Measurements from ENCODE around the gene FSTL3. TPM values are rescaled to one million over a fixed set of nuclear protein-coding genes. Genes with fewer than 3 reads are reported as not detected.
"Not testable (repeated sequence)": the region's sequence is repeated elsewhere in the genome, so short reads cannot be mapped to it uniquely, and the experiment has no call there.

Gene FSTL3
- polyA plus RNA-seq (2013, experiment 1 of 2), result 2.3 TPM
- 2.6 TPM for polyA plus RNA-seq (2013, experiment 2 of 2)

DNA sequence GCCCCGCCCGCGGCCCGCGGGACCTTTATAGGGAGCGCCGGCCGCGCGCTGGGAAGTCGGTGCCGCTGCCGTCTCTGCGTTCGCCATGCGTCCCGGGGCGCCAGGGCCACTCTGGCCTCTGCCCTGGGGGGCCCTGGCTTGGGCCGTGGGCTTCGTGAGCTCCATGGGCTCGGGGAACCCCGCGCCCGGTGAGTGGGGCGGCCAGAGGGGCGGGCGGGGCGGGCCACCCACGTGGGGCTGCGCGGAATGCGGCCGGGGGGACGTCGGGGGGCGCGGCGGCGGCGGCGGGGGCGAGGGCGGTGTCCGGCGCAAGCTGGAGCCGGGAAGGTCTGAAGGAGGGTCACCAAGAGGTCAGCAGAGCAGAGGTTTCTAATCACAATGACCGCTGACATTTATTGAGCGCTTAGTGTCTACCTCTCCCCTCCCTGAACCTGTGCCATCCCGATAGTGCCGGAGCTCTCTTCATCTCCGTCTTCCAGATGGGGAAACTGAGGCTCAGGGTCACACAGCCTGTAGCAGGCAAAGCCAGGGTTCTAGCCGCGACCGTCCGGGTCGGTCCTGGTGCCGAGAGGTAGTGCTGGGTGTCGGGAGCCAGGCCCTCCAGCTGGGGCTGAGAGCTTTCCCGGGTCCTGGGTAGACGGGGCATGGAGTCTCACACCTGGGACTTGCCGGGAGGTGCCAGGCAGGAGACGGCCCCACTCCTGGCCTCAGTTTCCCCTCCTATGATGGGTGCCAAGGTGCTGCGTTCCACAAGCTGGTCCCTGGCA lies at the start of gene FSTL3:
Gene FSTL3, plus strand, starts transcription at position 54 of the 767 bp plus-strand sequence. Its CDS starts 32 bp downstream, at position 86.
- Histone ChIP-seq H3K4ac (ENCODE audit: low read depth, low read length) (no peak within 1 kb of the TSS), H2BK5ac (ENCODE audit: low read length) (no peak within 1 kb of the TSS), H3K56ac (ENCODE audit: low read length) (peak within 1 kb of the TSS; percentile 25), H3K23ac (ENCODE audit: low read length) (no peak within 1 kb of the TSS), H2BK15ac (replicated peaks; ENCODE audit: low read depth) (no peak within 1 kb of the TSS), H3K4me3 (ENCODE audit: low read length) (no peak within 1 kb of the TSS), H3K4me1 (ENCODE audit: control insufficient read depth, low read depth, low read length) (no peaks in the 10 kb centered on the region), H3K18ac (ENCODE audit: low read length) (no peak within 1 kb of the TSS), H3K79me1 (ENCODE audit: low read length) (no peaks in the 10 kb centered on the region), H4K5ac (ENCODE audit: low read length) (no peak within 1 kb of the TSS), H3K79me2 (ENCODE audit: control insufficient read depth, insufficient read depth, low read length) (no peaks in the 10 kb centered on the region), H3K9ac (ENCODE audit: low read length) (no peak within 1 kb of the TSS), H2BK120ac (ENCODE audit: low read depth, low read length) (no peak within 1 kb of the TSS), H3K27ac (ENCODE audit: low read depth, low read length) (no peak within 1 kb of the TSS), H4K8ac (ENCODE audit: low read depth, low read length) (no peak within 1 kb of the TSS), H3K4me2 (ENCODE audit: low read length) (no peak within 1 kb of the TSS), H3K36me3 (ENCODE audit: control insufficient read depth, insufficient read depth, low read length) (no peaks in the 10 kb centered on the region), H2AK5ac (ENCODE audit: low read length) (no peak within 1 kb of the TSS), H3K27me3 (ENCODE audit: insufficient read depth, low read length, poor library complexity) (peaks cover 4% of the 10 kb centered on the region)
- DNase-seq, result no peak
- WGBS (ENCODE audit: extremely low coverage, insufficient coverage, low lambda C conversion rate), result no CpG with 5 or more reads among the region's 63 CpGs

DNA sequence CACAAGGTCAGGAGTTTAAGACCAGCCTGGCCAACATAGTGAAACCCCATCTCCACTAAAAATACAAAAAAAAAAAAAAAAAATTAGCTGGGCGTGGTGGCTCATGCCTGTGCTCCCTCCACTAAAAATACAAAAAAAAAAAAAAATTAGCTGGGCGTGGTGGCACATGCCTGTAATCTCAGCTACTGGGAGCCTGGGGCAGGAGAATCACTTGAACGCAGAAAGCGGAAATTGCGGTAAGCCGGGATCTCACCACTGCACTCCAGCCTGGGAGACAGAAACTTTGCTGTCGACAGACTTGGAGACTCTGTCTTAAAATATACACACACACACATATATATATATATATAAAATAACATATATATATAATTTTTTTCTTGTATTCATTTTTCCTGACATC lies 49.6 kb upstream of the FSTL3 start:
- not testable (repeated sequence) for H4K5ac ChIP-seq (ENCODE audit: low read length); H3K36me3 ChIP-seq (ENCODE audit: control insufficient read depth, insufficient read depth, low read length); H2AK5ac ChIP-seq (ENCODE audit: low read length); H3K4ac ChIP-seq (ENCODE audit: low read depth, low read length); H3K27ac ChIP-seq (ENCODE audit: low read depth, low read length); H2BK15ac ChIP-seq (replicated peaks; ENCODE audit: low read depth); H3K4me1 ChIP-seq (ENCODE audit: control insufficient read depth, low read depth, low read length); H3K79me2 ChIP-seq (ENCODE audit: control insufficient read depth, insufficient read depth, low read length); H3K9ac ChIP-seq (ENCODE audit: low read length); H3K4me2 ChIP-seq (ENCODE audit: low read length); H2BK5ac ChIP-seq (ENCODE audit: low read length); DNase-seq; H3K4me3 ChIP-seq (ENCODE audit: low read length); H3K18ac ChIP-seq (ENCODE audit: low read length); H3K27me3 ChIP-seq (ENCODE audit: insufficient read depth, low read length, poor library complexity); H2BK120ac ChIP-seq (ENCODE audit: low read depth, low read length); H4K8ac ChIP-seq (ENCODE audit: low read depth, low read length); H3K79me1 ChIP-seq (ENCODE audit: low read length); H3K23ac ChIP-seq (ENCODE audit: low read length); H3K56ac ChIP-seq (ENCODE audit: low read length)
- WGBS (ENCODE audit: extremely low coverage, insufficient coverage, low lambda C conversion rate), result no CpG with 5 or more reads among the region's 7 CpGs

DNA sequence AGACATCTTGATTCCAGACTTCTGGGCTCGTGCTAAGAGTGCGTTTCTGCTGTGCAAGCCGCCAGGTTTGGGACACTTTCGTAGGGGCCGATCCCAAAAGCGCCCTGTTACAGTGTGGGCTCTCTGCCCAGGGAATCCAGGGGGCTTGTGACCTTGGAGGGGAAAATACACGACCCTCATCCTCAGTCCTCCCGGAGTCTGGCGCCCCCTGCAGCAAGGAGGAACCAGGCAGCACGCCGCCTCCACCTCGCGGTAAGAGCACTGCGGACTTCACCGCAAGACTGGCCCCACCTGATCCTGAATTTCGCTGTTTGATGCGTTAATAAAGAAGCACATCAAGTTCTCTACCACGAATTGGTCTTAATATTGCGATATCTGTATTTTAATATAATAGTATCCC lies 48.0 kb upstream of the FSTL3 start:
- Histone ChIP-seq H2BK5ac (ENCODE audit: low read length) (no peak overlapping the region), H3K4me3 (ENCODE audit: low read length) (no peak overlapping the region), H3K56ac (ENCODE audit: low read length) (no peak overlapping the region), H2BK15ac (replicated peaks; ENCODE audit: low read depth) (no peak overlapping the region), H3K4me1 (ENCODE audit: control insufficient read depth, low read depth, low read length) (no peaks in the 10 kb centered on the region), H3K36me3 (ENCODE audit: control insufficient read depth, insufficient read depth, low read length) (no peaks in the 10 kb centered on the region), H2BK120ac (ENCODE audit: low read depth, low read length) (no peak overlapping the region), H4K5ac (ENCODE audit: low read length) (no peak overlapping the region), H2AK5ac (ENCODE audit: low read length) (no peak overlapping the region), H3K18ac (ENCODE audit: low read length) (no peak overlapping the region), H3K23ac (ENCODE audit: low read length) (no peak overlapping the region), H3K4ac (ENCODE audit: low read depth, low read length) (no peak overlapping the region), H3K27me3 (ENCODE audit: insufficient read depth, low read length, poor library complexity) (no peaks in the 10 kb centered on the region), H4K8ac (ENCODE audit: low read depth, low read length) (no peak overlapping the region), H3K79me2 (ENCODE audit: control insufficient read depth, insufficient read depth, low read length) (peaks cover 5% of the 10 kb centered on the region), H3K27ac (ENCODE audit: low read depth, low read length) (no peak overlapping the region), H3K79me1 (ENCODE audit: low read length) (peaks cover 1% of the 10 kb centered on the region), H3K4me2 (ENCODE audit: low read length) (no peak overlapping the region), H3K9ac (ENCODE audit: low read length) (no peak overlapping the region)
- peak; percentile 51 for DNase-seq
- no CpG with 5 or more reads among the region's 19 CpGs for WGBS (ENCODE audit: extremely low coverage, insufficient coverage, low lambda C conversion rate)

DNA sequence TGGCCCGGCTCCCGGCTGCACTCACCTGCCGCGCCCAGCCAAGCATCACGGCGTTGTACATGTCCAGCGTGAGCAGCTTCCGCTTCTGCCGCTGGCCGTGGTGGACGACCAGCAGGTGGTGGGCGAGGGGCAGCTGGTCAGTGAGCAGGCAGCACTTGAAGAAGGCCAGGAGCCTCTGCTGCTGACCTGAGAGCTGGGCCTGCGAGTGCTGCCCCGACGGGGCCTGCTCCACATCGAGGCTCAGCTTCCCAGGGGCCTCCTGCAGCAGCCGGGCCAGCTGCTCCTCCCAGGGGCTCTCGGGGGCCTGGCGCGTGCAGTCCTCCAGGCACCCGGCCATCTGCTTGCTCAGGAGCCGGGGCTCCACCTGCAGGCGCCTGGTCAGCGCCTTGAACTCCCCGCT lies 46.7 kb upstream of the FSTL3 start:
- H3K23ac ChIP-seq (ENCODE audit: low read length); H3K36me3 ChIP-seq (ENCODE audit: control insufficient read depth, insufficient read depth, low read length); H3K18ac ChIP-seq (ENCODE audit: low read length); H3K56ac ChIP-seq (ENCODE audit: low read length); H3K4me1 ChIP-seq (ENCODE audit: control insufficient read depth, low read depth, low read length); H2BK5ac ChIP-seq (ENCODE audit: low read length); H3K27ac ChIP-seq (ENCODE audit: low read depth, low read length); H2AK5ac ChIP-seq (ENCODE audit: low read length); H3K79me2 ChIP-seq (ENCODE audit: control insufficient read depth, insufficient read depth, low read length); H3K4ac ChIP-seq (ENCODE audit: low read depth, low read length); H4K5ac ChIP-seq (ENCODE audit: low read length); H3K79me1 ChIP-seq (ENCODE audit: low read length); H3K4me3 ChIP-seq (ENCODE audit: low read length); H4K8ac ChIP-seq (ENCODE audit: low read depth, low read length); DNase-seq; H2BK15ac ChIP-seq (replicated peaks; ENCODE audit: low read depth); H3K4me2 ChIP-seq (ENCODE audit: low read length); H3K27me3 ChIP-seq (ENCODE audit: insufficient read depth, low read length, poor library complexity); H2BK120ac ChIP-seq (ENCODE audit: low read depth, low read length); H3K9ac ChIP-seq (ENCODE audit: low read length): not testable (repeated sequence)
- WGBS (ENCODE audit: extremely low coverage, insufficient coverage, low lambda C conversion rate), result no CpG with 5 or more reads among the region's 25 CpGs

DNA sequence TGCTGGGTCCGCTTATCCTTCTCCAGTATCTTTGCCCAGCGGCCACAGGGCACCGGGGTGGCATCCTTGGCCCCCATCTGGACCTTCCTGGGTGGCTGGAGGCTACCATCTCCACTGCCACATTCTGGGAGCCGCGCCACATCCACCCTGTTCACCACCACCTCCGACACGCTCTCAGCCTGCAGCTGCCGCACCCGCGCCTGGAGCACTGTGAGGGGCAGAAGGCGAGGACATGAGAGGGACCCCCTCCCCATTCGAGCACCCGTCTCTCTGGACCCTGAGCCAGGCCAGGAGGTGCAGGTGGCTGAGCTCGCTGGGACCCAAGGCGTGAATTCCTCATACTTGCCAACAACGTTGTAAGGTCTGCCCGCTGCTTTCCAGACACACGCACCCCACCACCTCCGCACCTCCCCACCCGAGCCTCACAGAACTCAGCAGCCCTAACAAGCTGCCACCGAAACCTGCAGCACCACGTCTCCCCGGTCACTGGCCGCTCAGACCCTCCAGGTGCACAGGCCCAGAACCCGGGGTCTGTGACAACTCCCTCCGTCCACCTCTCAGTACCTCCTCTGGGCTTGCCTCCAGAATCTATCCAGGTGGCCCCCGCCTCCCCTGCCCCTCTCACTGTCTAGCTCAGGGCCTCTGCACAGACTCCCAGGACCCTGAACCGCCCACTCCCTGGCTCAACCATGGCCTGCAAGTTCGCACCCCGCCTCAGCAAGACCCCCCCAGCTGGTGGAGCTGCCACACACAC lies 46.1 kb upstream of the FSTL3 start:
- Histone ChIP-seq H3K27me3 (ENCODE audit: insufficient read depth, low read length, poor library complexity) (no peaks in the 10 kb centered on the region), H4K5ac (ENCODE audit: low read length) (no peak overlapping the region), H3K79me2 (ENCODE audit: control insufficient read depth, insufficient read depth, low read length) (peaks cover 7% of the 10 kb centered on the region), H3K27ac (ENCODE audit: low read depth, low read length) (no peak overlapping the region), H2BK5ac (ENCODE audit: low read length) (no peak overlapping the region), H3K4me1 (ENCODE audit: control insufficient read depth, low read depth, low read length) (peaks cover 3% of the 10 kb centered on the region), H3K4me2 (ENCODE audit: low read length) (no peak overlapping the region), H3K18ac (ENCODE audit: low read length) (no peak overlapping the region), H3K4me3 (ENCODE audit: low read length) (no peak overlapping the region), H3K36me3 (ENCODE audit: control insufficient read depth, insufficient read depth, low read length) (no peaks in the 10 kb centered on the region), H2BK120ac (ENCODE audit: low read depth, low read length) (no peak overlapping the region), H3K56ac (ENCODE audit: low read length) (no peak overlapping the region), H3K79me1 (ENCODE audit: low read length) (peaks cover 4% of the 10 kb centered on the region), H3K9ac (ENCODE audit: low read length) (no peak overlapping the region), H3K4ac (ENCODE audit: low read depth, low read length) (no peak overlapping the region), H2BK15ac (replicated peaks; ENCODE audit: low read depth) (no peak overlapping the region), H4K8ac (ENCODE audit: low read depth, low read length) (no peak overlapping the region), H3K23ac (ENCODE audit: low read length) (no peak overlapping the region), H2AK5ac (ENCODE audit: low read length) (no peak overlapping the region)
- no CpG with 5 or more reads among the region's 30 CpGs for WGBS (ENCODE audit: extremely low coverage, insufficient coverage, low lambda C conversion rate)
- DNase-seq, result no peak

All from mesendoderm (in vitro differentiated cells).